Lower leg skin (tissue), 3 donors: Measurements from ENCODE around the gene NKAP.

Source experiments
- CTCF ChIP-seq, 3 donors: fragments of 450-650 bp; IDR thresholded peaks; one replicate each; pipeline ENCODE4 v1.5.1; 2016; ENCODE audit warnings: antibody characterized with exemption in 3 of 3, mild to moderate bottlenecking in 3 of 3, moderate library complexity in 2 of 3
- POLR2A ChIP-seq, 2 donors: fragments of 450-650 bp; IDR thresholded peaks; one replicate each; pipeline ENCODE4 v1.6.1; 2016 to 2017; ENCODE audit warnings: antibody characterized with exemption in 2 of 2, mild to moderate bottlenecking in 1 of 2, moderate library complexity in 1 of 2

DNA sequence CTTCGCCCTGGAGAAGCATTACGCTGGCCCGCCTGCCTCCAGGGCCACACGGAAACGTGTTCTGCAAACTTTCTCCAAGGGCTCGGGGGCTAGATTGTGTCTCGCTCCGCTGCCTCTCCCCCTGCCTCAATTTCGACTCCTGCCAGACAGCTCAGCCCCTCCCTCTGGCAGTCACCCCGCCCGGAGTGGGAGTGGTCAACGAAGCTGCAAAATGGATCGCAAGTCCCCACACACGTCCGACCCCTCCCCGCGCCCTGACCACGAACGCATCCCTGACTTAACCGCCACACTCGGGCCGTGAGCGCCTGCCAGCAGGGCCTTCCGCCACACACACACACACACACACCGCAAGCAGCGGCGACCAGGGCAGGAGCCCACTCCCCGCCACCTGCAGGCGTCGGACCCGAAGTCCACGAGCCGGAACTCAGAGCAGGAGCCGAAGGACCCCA lies 47.0 kb upstream of the NKAP start:
- TF ChIP-seq CTCF (IDR thresholded peaks at IDR 0.05) (no peak), POLR2A (IDR thresholded peaks at IDR 0.05) (no peak)
